ENCODE data around the gene INO80C.

DNA sequence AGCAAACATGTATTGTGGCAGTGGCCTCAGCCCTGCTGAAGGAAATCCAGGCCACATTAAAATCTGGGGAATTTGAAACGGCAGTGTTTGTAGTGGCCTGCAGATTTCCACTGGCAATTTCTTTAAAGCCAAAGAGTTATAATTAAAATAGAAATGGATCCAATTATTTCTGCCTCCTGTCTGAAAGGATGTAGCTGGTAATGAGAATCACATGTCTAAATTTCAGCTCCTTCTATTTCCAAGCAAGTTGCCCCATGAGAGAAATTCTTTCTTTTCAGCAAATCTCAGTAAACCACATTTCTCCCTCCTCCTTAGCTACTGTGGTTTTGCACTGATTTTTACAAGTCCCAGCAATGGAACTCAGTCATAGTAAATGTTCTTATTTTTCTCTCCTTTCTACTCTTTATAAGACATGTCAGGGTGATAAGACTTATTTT lies 65.2 kb downstream of the INO80C start:
- TF ChIP-seq CTCF (conservative IDR thresholded peaks at IDR 0.05; ENCODE audit: low read length) = no peak
- no peak for TF ChIP-seq EZH2phosphoT487 (IDR thresholded peaks at IDR 0.05; ENCODE audit: borderline replicate concordance, low read depth, low read length)

Data from OCI-LY7 (cell line).